MM.1S (cell line): Measurements from ENCODE around the gene ZBTB47.

Experiments
- DNase-seq: peaks from one replicate; pipeline ENCODE4 v3.0.0-alpha.2; 2015
- H2AFZ ChIP-seq: fragments of 300-600 bp; sonication (generic); 2 replicates; pipeline ENCODE4 v1.6.0; 2016; ENCODE audit warnings: antibody characterized with exemption, low read length
- H3F3A ChIP-seq: fragments of 300-600 bp; sonication (generic); 2 replicates; pipeline ENCODE4 v1.6.1; 2016; ENCODE audit warnings: mild to moderate bottlenecking, antibody characterized with exemption, low read length, moderate library complexity, mixed read lengths; ENCODE audit not compliant: insufficient read depth
- H3K27ac ChIP-seq: fragments of 300-600 bp; sonication (generic); 2 replicates; pipeline ENCODE4 v1.5.1; 2016; ENCODE audit warnings: mild to moderate bottlenecking, low read length
- H3K27me3 ChIP-seq: fragments of 300-600 bp; sonication (generic); replicated peaks from 2 replicates; pipeline ENCODE4 v1.6.0; 2016; ENCODE audit warnings: low read length; ENCODE audit not compliant: insufficient read depth
- H3K36me3 ChIP-seq: fragments of 300-600 bp; sonication (generic); replicated peaks from 2 replicates; pipeline ENCODE4 v1.6.1; 2016; ENCODE audit warnings: mild to moderate bottlenecking, low read length, mixed read lengths; ENCODE audit not compliant: insufficient read depth
- H3K4me1 ChIP-seq: fragments of 300-600 bp; sonication (generic); 2 replicates; pipeline ENCODE4 v1.6.1; 2016; ENCODE audit warnings: low read length, mixed read lengths
- H3K4me2 ChIP-seq: fragments of 300-600 bp; sonication (generic); 2 replicates; pipeline ENCODE4 v1.6.0; 2016; ENCODE audit warnings: low read depth, low read length
- H3K4me3 ChIP-seq: fragments of 300-600 bp; sonication (generic); 2 replicates; pipeline ENCODE4 v1.5.1; 2016; ENCODE audit warnings: low read length, mixed read lengths
- H3K79me2 ChIP-seq: fragments of 300-600 bp; sonication (generic); 2 replicates; pipeline ENCODE4 v1.6.1; 2016; ENCODE audit warnings: mixed run types, low read length, mixed read lengths
- H3K9ac ChIP-seq: fragments of 300-600 bp; sonication (generic); 2 replicates; pipeline ENCODE4 v1.6.1; 2016; ENCODE audit warnings: low read length, mixed read lengths
- H3K9me2 ChIP-seq: fragments of 300-600 bp; sonication (generic); replicated peaks from 2 replicates; pipeline ENCODE4 v1.6.1; 2016; ENCODE audit warnings: mild to moderate bottlenecking, low read length, mixed read lengths; ENCODE audit not compliant: insufficient read depth
- H3K9me3 ChIP-seq: fragments of 300-600 bp; sonication (generic); replicated peaks from 2 replicates; pipeline ENCODE4 v1.6.1; 2016; ENCODE audit warnings: mild to moderate bottlenecking, low read length, mixed read lengths; ENCODE audit not compliant: insufficient read depth
- H4K20me1 ChIP-seq: fragments of 300-600 bp; sonication (generic); 2 replicates; pipeline ENCODE4 v1.6.1; 2016; ENCODE audit warnings: mild to moderate bottlenecking, low read length, moderate library complexity, mixed read lengths; ENCODE audit not compliant: insufficient read depth
- EZH2 ChIP-seq: fragments of 300-600 bp; sonication (generic); optimal IDR thresholded peaks from 2 replicates; pipeline ENCODE3; 2017; ENCODE audit warnings: low read depth, mild to moderate bottlenecking, antibody characterized with exemption, low read length, mixed read lengths
- EZH2phosphoT487 ChIP-seq: fragments of 300-600 bp; sonication (generic); IDR thresholded peaks from 2 replicates; pipeline ENCODE4 v1.6.1; 2018; ENCODE audit warnings: antibody characterized with exemption, low read length
- TF ChIP-seq, protein P1 (sequence below): fragments of 300-600 bp; sonication (generic); IDR thresholded peaks from 2 replicates; pipeline ENCODE4 v1.5.1; 2016; ENCODE audit warnings: antibody characterized with exemption, low read length, mixed read lengths

The ZBTB47 gene

DNA sequence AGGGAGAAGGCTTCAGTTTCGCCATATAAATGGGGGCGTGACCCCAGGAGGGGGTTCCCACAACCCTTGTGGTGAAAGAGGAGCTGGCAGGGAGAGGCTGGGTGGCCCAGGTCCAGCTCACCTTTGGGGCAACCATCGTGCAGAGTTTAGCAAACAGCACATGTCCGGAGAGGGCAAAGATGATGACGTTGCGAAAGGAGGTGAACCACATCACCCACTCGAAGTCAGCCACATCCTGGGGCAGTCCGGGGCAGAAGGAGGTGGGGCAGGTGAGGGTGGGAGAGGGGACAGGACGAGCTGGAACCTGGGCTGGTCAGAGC, 45.4 kb downstream of the ZBTB47 start:
- H2AFZ ChIP-seq, result no peak overlapping the region
- no peaks in the 10 kb centered on the region for H4K20me1 ChIP-seq
- no peaks in the 10 kb centered on the region for H3K36me3 ChIP-seq
- H3K4me3 ChIP-seq, result no peak overlapping the region
- no peaks in the 10 kb centered on the region for H3K4me1 ChIP-seq
- no peaks in the 10 kb centered on the region for H3K9me2 ChIP-seq
- no peaks in the 10 kb centered on the region for H3F3A ChIP-seq
- TF ChIP-seq, protein P1, sequence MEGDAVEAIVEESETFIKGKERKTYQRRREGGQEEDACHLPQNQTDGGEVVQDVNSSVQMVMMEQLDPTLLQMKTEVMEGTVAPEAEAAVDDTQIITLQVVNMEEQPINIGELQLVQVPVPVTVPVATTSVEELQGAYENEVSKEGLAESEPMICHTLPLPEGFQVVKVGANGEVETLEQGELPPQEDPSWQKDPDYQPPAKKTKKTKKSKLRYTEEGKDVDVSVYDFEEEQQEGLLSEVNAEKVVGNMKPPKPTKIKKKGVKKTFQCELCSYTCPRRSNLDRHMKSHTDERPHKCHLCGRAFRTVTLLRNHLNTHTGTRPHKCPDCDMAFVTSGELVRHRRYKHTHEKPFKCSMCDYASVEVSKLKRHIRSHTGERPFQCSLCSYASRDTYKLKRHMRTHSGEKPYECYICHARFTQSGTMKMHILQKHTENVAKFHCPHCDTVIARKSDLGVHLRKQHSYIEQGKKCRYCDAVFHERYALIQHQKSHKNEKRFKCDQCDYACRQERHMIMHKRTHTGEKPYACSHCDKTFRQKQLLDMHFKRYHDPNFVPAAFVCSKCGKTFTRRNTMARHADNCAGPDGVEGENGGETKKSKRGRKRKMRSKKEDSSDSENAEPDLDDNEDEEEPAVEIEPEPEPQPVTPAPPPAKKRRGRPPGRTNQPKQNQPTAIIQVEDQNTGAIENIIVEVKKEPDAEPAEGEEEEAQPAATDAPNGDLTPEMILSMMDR, result no peak
- TF ChIP-seq EZH2 (no peak), EZH2phosphoT487 (no peak)
- H3K4me2 ChIP-seq, result no peak overlapping the region
- 0 out of 2 replicates have a peak, but pooled peaks cover 3% of the 10 kb centered on the region for H3K27me3 ChIP-seq
- no peak overlapping the region for H3K27ac ChIP-seq
- H3K9me3 ChIP-seq, result no peaks in the 10 kb centered on the region
- peak; percentile 27 for DNase-seq
- H3K9ac ChIP-seq, result no peak overlapping the region
- H3K79me2 ChIP-seq, result no peaks in the 10 kb centered on the region

DNA sequence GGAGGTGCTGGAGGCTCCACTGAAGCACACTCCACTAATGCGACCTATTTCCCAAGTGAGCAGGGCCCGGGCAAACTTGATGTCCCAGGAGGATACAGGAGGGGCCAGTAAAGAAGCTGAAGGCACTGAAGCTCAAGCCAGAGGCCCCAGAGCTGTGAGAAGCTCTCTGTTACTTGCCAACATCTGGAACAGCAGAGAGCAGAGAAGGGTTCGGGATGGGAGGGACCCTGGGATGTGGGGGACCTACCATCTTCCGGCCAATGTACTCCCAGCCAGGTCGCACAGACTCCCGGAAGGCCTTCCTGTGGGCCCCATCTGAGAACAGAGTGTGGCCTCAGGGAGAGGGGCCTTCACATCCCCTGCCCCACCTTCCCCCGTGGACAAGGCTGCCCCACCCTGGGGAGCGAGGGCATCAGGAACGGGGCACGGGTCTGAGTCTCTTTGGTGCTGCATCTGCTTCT, 46.0 kb downstream of the ZBTB47 start:
- Histone ChIP-seq H3K4me3 (no peak overlapping the region), H2AFZ (no peak overlapping the region), H3K9me2 (no peaks in the 10 kb centered on the region), H3K79me2 (no peaks in the 10 kb centered on the region), H3K9ac (no peak overlapping the region), H3K27ac (no peak overlapping the region), H3K4me2 (no peak overlapping the region), H4K20me1 (no peaks in the 10 kb centered on the region), H3K27me3 (0 out of 2 replicates have a peak, but pooled peaks cover 3% of the 10 kb centered on the region), H3K36me3 (no peaks in the 10 kb centered on the region), H3K9me3 (no peaks in the 10 kb centered on the region), H3F3A (no peaks in the 10 kb centered on the region), H3K4me1 (no peaks in the 10 kb centered on the region)
- DNase-seq, result no peak
- TF ChIP-seq EZH2 (no peak), EZH2phosphoT487 (no peak)
- TF ChIP-seq, protein P1, result no peak

DNA sequence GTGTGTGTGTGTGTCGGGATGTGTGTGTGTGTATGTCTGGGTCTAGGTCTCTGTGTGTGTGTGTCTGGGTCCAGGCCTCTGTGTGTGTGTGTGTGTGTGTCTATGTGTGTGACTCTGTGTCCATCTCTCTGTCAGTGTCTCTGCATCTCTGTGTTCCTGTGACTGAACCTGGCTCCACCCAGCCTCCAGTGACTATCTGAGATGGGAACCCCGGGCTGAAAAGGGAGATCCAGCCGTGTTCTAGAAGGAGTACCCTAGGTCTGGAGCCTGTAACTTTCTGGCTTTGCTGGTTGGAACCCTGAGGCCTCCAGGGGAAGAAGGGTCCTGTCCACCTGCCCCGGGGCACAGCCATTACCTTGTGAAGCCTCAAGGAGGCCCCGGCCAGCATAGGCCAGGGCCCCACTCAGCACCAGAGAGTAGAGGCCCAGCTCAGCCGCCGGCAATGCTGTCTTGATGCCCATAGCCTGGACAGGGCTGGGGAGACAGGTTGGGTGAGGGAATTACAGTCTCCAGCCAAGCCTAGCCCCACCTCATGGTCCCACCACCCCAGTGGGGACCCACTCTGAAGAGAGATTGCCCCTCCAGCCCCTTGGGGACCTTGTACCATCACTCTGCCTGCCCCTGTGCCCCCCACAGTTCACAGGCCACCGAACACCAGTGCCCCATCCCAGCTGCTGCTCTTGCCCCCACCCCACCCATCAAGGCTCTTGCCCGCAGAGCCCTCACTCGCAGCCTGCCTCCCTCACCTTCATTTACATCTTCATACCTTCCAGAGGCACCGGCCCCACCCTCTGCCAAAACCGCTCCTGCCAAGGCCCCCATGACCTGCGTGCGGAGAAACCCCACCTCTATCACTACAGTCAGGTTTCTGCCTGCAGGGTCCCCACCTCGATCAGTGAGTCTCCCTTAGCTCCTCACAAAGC, 47.1 kb downstream of the ZBTB47 start:
- H3K9me3 ChIP-seq, result no peaks in the 10 kb centered on the region
- H3K9me2 ChIP-seq, result no peaks in the 10 kb centered on the region
- H3K4me2 ChIP-seq, result no peak overlapping the region
- no peak overlapping the region for H2AFZ ChIP-seq
- TF ChIP-seq EZH2phosphoT487, result no peak
- TF ChIP-seq, protein P1, result no peak
- no peak for TF ChIP-seq EZH2
- no peak for DNase-seq
- no peaks in the 10 kb centered on the region for H3F3A ChIP-seq
- no peak overlapping the region for H3K27ac ChIP-seq
- H3K9ac ChIP-seq, result no peak overlapping the region
- no peaks in the 10 kb centered on the region for H3K79me2 ChIP-seq
- 0 out of 2 replicates have a peak, but pooled peaks cover 3% of the 10 kb centered on the region for H3K27me3 ChIP-seq
- no peak overlapping the region for H3K4me3 ChIP-seq
- H3K36me3 ChIP-seq, result no peaks in the 10 kb centered on the region
- H4K20me1 ChIP-seq, result no peaks in the 10 kb centered on the region
- H3K4me1 ChIP-seq, result no peaks in the 10 kb centered on the region
